Renal cortical epithelial cell (primary cell): Measurements from ENCODE around the gene CROCC. TPM values are rescaled to one million over a fixed set of nuclear protein-coding genes. Genes with fewer than 3 reads are reported as not detected.
A peak's percentile ranks its signal among the peaks of the same experiment; 100 is the strongest.

Experiments
- DNase-seq: peaks from one replicate; pipeline ENCODE4 v3.0.0-alpha.2; 2011; ENCODE audit warnings: low read depth
- total RNA-seq: library from RNA; depleted of rRNA; stranded (reverse); fragments of >200 nt; gene quantifications from 2 replicates; pipeline ENCODE4 v1.2.3, GENCODE V29; 2014

The CROCC gene
- total RNA-seq, 1 donor from 2014 or later: 15.4 TPM

DNA sequence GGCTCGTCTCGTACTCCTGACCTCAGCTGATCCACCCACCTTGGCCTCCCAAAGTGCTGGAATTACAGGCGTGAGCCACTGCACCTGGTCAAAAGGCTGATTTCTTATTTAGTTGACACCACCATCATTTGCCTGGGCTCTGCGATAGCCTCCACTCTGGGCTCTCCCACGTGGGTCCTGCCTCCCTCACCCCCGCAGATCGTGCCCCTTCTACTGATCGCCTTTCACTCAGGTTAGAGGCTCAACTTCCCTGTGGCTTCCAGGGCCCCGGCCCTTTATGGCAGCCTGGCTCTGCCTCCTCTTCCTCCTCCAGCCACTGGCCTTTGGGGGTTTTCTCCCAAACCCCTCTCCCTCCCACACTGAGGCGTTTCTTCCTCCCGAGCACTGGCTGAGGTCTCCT lies 61.2 kb downstream of the CROCC start:
- no peak for DNase-seq

DNA sequence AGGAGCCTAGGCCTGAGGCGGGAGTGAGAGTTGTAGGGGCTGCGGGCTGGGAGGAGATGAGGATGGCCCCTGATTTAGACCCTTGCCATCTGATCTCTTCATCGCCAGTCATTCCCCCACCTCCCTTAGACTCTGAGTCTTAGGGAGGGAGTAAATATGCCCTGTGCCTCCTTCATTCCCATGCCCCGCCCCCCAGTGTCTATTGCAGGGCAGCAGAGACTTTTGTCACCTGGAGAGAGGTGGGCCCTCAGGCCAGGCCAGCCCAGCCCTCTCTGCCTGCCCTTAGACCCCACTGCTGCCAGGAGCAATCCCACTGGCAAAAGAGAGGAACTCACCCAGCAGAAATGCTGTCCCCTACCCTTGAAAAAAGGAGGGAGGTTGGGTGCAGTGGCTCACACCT lies 61.9 kb downstream of the CROCC start:
- no peak for DNase-seq

DNA sequence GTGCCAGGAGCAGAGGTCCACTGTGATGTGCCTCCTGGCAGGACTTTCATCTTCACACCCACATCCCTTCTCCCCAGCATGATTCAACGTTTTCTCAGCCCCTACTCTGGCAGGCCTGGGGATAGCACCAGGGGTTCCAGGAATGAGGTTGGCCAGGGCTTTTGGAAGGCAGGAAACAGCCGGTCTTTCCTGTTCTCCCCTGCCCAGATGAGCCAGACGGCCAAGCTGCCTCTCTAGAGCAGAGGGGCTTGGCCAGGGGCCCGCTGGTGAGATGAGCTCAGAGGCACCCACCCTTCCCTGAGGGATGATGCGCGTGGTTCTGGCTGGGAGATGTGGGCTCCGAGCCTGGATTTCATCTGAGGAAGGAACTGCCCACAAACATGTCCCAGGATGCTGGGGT lies 63.0 kb downstream of the CROCC start:
- peak; percentile 13 for DNase-seq

DNA sequence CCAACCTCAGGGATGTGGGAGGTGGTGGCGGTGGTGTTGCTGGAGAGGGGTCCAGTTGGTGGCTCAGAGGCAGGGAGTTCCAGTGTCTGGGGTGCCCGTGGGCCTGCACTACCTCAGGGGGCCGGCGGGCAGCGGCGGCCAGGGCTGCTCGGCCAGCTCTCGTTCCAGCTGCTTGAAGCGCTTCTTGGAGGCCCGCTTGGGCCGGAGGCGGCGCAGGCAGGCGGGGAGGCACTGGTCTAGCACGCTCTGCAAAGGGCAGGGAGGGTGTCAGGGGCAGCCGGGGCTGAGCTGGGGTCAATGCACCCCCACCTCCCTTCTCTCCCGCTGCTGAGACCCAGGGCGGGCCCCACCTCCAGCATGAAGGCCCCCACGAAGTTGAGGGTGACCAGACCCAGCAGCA lies 64.4 kb downstream of the CROCC start:
- no peak for DNase-seq

DNA sequence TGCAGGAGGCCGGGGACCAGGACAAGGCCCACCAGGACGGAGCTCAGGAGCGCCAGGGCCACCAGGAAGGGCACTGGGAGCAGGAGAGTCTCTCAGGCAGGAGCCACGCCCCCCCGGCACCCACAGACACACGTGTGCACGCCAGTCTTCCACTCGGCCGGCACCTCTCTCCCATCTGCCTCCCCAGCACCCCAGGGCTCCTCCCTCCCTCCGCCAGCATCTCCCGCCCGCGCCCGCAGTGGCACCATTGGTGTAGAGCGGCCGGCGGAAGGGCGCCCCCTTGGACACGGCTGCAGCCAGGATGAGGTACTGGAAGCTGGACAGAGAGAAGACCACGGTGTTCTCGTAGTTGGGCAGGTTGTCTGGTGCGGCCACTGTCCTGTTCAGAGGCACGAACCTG lies 64.8 kb downstream of the CROCC start:
- DNase-seq: no peak

DNA sequence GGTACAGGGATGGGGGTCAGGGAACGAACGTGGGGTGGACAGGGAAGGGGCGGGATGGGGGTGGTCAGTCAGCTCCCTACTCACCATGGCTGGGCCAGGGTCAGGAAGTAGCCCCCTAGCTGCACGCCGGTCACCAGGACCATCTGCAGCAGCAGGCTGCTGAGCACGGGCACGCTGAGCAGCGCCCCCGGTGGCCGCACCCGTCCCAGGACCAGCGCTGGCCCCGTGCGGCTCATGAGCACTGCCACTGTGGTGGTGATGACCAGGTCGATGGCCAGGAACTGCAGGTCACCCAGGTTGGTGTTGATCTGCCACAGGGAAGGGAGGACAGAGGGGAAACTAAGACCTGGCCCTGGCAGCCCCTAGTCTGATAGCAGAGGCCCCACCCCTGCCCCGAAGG lies 65.2 kb downstream of the CROCC start:
- DNase-seq: no peak

DNA sequence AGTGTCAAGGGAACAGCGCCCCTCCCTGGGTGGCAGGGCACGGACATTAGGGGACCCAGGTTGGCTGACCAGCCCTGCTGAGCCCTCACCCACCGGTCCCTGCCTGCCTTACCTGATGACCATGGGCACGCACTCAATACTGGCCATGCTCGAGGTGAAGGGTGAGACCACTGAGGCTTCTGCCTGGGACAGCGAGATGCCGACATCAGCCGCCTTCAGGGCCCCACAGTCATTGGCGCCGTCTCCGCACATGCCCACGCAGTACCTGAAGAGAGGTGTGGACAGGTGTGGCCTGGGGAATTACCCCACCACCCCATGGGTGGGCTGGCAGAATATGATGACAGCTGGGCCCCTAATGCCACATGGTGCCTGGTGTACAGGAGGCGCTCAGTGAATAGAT lies 66.5 kb downstream of the CROCC start:
- DNase-seq: no peak

DNA sequence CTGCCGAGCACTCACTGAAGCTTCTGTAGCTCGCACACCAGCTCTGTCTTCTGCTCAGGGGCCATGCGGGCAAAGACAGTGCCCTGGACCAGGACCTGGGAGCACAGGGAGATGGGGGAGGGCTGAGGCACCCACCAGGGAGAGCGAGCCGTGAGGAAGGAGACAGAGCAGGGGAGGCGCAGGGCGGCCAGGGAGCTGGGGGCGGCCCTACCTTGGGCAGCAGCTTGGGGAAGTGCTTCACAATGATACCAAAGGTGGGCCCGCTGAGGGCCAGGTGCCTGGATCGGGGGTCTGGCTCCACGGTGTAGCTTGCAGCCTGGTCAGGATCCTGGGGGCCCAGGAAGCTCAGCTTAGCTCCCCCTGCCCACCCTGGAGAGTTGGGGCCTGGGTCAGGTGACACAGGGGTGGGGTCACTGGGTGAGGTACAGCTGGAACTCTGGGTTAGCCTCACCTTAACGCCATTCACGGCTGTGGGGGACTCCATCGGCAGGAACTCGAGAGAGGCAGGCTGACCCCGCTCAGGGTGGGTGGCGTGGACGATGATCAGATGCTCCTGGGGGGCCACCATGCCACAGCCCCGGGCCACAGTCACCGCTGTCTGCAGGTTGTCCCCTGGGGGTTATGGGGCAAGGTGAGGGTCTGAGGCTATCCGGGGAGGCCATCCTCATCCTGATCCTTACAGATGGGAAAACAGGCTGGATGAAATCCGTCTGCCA lies 68.1 kb downstream of the CROCC start:
- no peak for DNase-seq

DNA sequence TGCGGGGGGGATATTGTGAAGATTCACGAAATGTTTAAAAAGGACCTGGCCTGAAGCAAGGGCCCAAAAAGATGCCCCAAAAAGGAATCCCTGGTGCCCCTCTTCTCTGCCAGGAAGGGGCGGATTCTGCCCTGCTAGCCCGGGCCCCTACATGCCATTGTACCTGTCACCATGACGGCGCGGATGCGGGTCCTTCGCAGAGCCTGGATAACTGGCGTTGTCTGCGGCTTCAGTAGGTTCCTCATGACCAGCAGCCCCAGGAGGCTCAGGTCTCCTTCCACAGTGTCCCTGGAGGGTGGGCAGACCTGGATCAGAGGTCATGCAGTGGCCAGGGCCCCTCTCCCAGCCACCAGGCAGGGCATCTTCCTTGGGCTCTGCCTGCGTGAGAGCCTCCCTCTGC lies 69.8 kb downstream of the CROCC start:
- DNase-seq: no peak

DNA sequence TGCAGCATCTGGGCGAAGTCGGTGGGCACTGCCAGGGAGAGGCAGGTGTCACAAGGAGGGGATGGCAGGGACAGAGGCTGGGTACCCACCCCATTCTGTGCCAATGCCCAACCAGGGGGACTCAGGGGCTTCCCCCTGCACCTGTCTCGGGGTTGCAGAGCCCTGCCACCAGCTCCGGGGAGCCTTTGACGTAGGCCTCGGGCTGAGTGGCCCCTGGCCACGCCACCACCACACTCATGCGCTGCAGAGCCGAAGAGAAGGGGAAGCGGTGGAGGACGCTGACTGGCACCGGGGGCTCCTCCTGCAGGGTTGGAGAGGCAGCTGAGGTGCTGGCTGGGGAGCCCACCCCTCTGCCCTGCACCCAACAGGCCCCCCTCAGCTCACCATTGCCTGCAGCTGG lies 70.4 kb downstream of the CROCC start:
- DNase-seq: no peak

DNA sequence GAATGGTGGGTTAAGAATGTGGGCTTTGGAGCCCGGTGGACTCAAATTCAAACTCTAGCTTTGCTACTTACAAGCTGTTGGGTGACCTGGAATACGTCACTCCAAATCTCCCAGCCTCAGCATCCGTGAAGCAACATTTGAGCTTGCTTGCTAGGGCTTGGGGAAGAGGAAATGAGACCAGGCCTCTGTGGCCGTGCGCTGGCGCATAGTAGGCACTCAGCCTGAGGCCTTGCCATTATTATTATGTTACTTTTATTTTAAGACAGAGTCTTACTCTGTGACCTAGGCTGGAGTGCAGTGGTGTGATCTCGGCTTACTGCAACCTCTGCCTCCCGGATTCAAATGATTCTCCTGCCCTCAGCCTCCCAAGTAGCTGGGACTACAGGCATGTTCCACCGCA lies 70.9 kb downstream of the CROCC start:
- DNase-seq: no peak

DNA sequence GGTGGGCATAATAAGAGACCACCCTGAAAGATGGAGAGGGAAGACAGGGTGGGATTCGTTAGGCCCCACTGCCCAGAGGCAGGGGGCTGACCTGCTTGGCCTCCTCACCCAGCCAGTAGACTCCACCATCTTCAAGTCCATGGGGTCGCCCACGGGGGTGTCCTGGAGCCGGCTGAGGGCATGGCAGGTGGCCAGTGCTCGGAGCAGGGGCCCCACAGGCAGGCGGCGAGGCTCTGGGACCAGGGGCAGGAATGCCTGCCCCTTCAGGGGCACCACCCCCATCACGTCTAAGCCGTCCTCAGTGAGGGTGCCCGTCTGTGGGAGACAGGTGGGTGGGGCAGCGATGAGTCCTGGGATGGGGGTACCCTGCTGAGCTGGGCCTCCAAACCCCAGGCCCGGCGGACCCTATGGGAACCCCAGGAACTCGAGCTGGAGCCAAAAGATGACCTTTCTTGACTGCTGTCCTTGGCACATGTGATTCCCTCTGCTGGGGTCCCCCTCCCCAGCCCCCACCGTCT lies 71.8 kb downstream of the CROCC start:
- DNase-seq: no peak

DNA sequence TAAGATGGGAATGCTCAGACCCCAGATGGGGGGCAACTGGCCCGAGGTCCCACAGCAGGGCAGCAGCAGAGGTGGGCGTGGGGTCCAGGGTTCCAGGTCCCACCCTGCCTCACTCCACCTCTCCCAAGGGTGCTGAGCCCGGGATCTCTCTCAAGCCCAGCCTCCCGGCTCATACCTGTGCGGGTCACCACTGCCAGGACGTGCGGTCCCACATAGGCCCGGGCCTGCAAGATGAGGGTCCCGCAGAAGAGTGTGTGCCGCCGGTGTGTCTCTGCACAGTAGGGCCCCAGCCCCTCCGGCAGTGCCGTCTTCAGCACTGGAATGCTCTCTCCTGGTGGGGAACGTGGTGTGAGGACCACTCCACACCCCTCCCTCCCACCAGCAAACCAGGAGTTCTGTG lies 75.1 kb downstream of the CROCC start:
- no peak for DNase-seq

DNA sequence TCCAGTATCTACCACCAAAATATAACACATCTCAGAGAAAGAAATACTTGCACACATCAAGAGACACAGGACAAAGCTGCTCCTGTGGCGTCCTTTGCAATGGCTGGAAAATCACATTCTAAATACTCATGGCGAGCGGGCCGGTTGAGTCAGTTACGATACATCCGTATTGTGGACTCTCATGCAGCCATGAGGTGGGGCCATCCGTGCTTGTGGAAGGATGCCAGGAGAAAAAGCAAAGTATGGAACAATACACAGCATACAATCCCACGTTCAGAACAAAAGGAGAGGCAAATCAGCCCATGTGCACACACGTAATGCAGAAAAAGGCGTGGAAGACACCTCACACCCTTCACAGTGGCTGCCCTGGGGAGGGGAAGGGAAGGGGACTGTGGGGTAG lies 76.9 kb downstream of the CROCC start:
- no peak for DNase-seq

DNA sequence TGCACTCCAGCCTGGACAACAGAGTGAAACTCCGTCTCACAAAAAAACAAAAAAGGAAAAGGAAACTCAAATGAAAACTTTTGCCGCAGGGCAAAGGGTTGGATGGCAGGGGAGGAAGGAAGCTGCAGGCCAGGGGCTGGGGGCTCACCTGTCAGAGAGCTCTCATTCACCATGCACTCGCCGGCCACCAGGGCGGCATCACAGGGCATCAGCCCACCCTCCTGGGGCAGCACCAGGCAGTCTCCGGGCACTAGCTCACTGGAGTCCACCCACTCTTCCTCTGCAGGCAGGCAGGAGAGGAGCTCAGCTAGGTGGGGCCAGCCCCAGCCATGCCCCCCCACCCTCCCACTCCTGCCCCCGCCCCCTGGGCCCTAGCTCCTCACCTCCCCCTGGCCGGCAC lies 78.1 kb downstream of the CROCC start:
- DNase-seq: no peak

DNA sequence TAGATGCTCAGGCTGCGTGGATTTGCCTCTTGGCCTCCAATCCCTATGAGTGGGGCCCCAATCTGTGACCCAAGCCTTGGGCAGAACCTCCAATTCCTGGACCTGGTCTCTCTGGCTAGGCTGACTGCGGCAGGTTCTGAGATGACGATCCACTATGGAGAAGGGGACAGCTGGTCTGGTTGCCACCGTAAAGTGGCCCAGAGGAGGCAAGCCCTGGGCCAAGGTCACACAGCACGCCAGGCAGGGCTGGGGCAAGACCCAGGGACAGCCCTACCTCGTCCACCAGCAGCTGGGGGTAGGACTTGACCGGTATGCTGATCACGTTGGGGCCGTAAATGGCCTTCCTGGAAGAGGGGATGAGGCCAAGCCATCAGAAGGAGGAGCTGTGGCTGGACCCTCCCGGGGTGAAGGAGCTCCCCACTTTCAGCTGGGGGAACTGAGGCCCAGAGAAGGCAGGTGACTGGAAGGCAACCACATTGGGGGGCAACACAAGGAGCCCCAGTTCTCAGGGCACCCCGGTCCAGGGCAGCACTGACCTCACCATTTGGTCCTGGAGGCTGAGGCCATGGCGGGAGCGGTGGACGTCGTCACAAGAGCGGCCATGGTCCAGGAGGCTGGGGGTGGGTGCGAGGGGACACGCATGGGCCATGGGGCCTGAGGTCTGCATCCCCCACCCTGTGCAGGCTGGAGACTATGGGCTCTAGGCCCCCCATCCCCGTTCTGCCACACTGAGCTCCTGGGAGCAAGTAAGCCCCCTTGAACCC lies 80.2 kb downstream of the CROCC start:
- DNase-seq: no peak

DNA sequence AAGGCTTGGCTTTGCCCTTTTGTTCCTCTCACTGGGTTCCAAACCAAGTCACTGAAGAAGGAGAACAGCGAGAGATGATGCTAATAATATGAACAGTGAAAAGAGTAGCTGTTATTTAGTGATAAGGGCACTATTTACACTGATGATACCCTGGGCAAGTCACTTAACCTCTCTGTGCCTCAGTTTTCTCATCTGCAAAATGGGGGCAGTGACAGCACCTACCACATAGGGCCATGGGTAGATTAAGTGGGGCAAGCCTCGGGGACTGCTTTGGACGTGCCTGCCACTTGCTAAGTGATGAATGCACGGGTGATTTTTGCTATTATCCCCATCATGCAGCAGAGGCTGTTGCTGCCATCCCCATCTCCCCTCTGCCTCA lies 80.8 kb downstream of the CROCC start:
- no peak for DNase-seq

DNA sequence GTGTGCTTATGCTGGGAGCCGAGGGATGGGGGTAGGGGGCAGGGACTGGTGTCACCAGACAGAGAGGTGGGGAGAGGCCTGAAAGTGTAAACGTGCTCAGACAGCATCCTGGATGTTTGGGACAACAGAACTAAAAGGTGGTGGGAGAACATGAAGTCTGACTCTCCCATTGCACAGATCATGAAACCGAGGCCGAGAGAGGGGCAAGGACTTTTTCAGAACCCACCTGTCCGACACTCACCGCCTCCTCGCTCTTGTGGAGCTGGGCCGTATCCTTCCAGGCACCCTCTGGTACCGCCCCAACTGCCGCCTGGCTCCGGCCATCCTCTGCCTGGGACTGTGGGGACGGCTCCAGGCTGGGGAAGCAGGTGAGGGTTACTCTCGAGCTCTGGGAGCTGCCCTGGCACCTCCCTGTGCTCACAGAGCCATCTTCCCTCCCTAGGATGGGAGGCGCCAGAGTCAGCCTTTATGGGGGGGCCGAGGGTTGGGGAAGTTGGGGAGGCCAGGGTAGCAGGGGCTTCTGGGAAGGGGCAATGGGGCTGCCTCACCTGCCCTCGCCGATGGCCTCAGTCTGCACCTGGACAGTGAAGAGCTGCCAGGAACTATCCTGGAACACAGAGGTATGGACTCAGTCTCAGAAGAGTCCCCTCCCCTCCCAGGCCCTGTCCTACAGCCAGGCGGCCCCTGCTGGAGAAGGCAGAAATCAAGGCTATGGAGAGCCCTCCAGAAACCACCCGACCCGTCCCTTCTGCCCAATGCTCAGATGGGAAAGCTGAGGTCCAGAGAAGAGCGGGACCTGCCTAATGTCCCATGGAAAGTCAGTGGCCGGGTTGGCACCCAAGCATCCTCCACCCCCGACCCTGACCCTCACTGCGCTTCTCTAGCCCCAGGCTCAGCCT lies 83.0 kb downstream of the CROCC start:
- no peak for DNase-seq

DNA sequence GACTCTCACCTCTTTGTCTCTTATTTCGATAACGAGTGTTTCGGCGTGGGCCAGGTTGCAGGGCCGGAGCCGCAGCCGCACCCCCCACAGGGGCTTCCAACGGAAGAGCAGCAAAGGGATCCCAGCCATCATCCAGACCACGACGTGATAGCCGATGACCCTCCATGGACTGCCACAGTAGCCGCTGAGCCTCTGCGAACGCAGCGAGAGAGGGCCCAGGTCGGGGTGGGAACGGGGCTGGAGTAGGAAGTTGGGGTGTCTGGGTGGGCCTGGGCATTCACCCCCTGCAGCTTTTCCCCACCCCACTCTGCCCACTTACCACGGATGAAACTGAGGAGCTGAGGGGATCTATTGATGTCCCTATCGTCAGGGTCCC lies 83.6 kb downstream of the CROCC start:
- DNase-seq: no peak

DNA sequence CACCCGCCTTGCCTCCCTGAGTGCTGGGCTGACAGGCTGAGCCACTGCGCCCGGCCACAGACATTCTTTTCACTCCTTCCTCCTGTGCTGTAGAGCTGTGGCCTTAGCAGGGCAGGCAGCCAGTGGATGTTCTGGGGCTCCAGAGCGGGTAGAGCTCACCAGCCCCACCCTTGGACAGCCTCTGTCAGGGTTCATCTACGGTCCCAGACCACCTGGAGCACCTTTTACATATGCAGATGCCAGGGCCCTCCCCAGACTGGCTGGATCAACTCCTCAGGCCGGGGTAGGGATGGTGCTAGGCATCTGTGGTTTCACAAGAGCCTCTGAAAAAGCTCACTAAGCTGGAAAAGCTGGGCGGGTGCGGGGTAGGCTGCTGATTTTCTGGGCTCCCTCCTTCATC lies 85.4 kb downstream of the CROCC start:
- no peak for DNase-seq

DNA sequence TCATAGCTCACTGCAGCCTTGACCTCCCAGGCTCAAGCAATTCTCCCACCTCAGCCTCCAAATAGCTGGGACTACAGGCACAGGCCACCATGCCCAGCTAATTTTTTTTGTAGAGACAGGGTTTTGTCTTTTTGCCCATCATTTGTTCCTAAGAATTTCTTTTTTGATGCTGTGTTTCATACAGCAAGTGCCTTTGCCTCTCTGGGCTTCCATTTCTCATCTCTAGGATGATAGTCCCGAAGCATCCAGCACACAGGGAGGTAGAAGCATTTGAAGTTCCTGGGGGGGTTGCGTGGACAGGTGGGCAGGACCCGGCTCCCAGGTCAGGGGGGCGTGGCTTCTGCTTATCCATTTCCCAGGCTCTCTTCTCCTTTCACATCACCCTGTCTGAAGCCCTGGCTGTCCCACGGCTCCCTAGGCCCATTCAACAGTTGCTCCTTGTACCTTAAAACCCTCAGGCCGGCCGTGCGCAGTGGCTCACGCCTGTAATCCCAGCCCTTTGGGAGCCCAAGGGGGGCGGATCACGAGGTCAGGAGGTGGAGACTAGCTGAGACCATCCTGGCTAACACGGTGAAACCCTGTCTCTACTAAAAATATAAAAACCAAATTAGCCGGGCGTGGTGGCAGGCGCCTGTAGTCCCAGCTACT lies 86.6 kb downstream of the CROCC start:
- DNase-seq: no peak

DNA sequence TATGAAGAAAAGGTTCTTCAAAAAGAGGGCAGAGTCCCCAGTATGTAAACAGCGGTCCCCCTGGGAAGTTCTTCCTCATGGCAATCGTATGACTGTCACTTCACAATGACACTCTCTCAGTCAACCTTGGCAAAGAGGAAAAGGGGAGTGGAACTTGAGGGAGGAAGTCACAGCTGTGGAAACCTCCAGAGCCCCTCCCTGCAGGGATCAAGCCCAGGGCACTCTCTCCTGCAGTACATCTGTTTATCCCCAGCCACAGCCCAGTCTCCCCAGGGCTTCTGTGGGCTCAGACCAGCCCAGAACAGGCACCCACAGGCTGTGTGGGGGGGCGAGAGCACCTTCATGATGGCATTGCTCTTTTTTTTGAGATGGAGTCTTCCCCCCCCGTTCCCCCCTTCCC lies 88.0 kb downstream of the CROCC start:
- DNase-seq: no peak
